HG02943 (cell line): ENCODE data around the gene NHSL1.

Experiments used
- ATAC-seq: cut with Tn5 transposase; IDR thresholded peaks from one replicate; pipeline ENCODE4 v1.9.1; 2021; ENCODE audit warnings: mild to moderate bottlenecking, low read depth, moderate library complexity; ENCODE audit not compliant: unreplicated experiment

Gene NHSL1

DNA sequence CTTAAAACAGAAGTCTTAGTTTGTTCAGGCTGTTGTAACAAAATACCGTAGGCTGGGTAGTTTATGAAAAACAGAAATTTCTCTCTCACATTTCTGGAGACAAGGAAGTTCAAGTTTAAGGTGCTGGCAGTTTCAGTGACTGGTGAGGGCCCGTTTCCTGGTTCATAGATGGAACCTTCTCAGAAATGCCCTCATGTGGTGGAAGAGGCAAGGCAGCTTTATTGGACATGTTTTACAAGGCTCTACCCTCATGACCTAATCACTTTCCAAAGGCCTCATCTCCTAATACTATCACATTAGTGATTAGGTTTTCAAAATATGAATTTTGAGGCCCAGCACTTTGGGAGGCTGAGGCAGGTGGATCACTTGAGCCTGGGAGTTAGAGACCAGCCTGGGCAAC, 92.9 kb downstream of the NHSL1 start:
- no peak for ATAC-seq

DNA sequence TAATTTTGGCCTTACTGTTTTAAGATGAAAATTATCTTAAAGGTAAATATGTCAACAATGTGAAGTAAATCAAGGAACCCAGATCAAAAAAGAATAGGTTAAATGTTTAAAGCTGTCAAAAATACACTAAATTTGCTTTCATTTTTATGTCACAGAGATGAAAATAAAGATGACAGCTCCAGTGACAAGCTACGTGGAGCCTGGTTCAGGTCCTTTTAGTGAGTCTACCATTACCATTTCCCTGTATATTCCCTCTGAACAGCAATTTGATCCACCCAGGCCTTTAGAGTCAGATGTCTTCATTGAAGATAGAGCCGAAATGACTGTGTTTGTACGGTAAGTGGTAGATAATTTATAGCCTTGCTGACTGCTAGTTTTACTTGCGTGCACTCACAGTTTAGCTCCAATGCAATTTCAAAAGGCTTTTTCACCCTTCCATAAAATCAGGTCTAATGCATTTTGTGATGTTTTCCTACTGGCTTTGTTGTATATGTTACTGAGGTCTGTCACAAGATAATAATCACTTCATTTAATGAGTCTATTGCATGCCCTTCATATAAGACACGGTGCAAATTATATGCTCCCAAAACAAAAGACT, 93.4 kb downstream of the NHSL1 start:
- no peak for ATAC-seq

DNA sequence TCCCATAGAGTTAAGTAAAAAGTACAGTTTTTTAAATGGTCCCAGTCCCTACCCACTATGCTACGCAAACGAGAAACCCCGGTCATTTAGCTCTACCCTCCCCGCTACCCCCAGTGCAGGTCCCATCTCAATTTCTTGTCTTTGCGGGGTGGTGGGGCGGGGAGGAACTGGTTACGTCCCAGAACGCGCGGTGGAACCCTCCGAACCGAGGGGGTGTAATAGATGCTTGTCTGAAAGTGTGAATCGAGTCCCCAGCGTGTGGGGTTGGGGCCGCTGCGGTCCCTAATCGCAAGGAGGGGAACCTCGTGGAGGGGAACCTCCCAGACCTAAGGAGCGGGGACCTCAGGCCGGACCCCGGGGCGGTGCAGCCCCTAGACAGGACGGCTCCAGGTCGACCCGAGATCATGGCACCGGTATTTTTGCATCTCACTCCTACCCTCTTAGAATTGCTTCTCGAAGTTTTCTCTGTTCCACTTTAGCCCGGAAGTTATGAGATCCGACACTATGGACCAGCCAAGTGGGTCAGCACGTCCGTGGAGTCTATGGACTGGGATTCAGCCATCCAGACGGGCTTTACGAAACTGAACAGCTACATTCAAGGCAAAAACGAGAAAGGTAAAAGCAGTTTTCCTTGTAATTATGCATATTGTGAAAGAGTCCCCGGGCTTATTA, 94.5 kb downstream of the NHSL1 start:
- ATAC-seq = peak; percentile 3

DNA sequence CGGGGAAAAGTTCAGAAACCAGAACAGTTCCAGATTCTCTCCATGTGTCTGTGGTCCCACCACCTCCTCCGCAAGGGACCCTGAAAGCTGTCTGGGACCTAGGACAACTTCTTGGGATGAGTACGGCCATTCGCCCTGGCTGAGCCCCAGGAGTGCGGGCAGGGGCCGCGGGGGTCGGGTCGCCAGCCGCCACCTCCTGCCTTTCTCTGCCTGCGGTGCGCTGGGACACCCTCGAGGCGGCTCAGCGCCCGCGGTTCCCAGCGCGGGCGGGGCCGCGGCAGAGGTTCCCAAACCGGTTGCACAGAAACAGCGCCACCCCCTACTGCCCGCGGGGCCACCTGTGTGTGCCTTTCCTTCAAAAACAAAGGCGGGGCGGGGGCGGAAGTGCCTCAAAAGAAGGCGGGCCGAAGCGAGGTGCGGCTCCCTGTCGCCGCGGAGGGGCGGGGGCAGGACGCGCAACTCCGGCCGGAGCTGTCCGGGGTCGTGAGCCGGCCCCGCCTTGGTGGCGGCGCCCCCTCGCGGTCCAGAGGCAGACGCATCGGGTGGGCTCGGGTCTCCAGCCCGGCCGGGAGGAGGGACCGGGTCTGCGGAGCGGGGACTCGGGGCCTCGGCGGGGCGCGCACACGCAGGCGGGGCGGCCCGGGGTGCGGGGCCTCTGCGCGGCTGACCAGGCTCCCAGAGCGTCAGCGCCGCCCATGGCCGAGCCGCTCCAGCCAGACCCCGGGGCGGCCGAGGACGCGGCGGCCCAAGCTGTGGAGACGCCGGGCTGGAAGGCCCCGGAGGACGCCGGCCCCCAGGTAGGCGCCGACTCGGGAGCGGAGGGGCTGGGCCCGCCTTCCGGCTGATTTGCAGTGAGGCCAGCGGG, 95.3 kb downstream of the NHSL1 start, which contains the start of gene HEBP2:
Gene HEBP2, plus strand, starts transcription at position 423 of the 865 bp plus-strand sequence. Its CDS starts 273 bp downstream, at position 696.
- peak; percentile 92 for ATAC-seq

DNA sequence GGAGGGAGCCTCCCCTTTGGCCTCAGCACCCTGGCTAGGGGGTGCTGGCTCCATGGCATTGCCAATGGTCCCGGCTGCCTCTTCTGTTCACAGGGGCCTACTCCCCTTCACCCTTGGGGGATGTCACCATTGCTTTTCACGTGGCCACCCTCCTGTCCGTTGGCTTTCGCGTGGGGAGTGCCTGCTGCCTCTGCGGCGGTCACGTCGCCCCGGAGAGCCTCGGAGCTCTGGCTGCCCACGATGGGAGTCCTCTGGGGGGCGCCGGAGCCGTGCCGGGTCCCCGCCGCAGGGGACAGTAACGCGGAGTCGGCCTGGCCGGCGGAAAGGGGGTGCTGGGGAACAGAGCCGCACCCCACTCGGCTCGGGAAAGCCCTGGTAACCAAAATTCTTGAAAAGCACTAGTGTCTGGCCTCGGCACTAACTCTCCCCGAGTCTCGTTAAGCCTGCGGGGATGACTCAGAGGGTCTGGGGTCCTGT, 95.9 kb downstream of the NHSL1 start:
- ATAC-seq = peak; percentile 25

DNA sequence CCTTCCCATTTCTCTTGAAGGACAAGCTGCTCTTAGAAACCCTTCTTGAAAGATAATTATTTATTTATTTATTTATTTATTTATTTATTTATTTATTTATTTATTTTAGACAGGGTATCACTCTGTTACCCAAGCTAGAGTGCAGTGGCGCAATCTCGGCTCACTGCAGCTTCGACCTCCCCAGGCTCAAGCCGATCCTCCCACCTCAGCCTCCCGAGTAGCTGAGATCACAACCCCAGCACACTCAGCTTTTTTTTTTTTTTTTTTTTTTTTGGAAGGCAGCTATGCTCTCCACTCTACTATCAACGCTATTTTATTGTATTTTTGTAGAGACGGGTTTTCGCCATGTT, 96.5 kb downstream of the NHSL1 start:
- no peak for ATAC-seq

DNA sequence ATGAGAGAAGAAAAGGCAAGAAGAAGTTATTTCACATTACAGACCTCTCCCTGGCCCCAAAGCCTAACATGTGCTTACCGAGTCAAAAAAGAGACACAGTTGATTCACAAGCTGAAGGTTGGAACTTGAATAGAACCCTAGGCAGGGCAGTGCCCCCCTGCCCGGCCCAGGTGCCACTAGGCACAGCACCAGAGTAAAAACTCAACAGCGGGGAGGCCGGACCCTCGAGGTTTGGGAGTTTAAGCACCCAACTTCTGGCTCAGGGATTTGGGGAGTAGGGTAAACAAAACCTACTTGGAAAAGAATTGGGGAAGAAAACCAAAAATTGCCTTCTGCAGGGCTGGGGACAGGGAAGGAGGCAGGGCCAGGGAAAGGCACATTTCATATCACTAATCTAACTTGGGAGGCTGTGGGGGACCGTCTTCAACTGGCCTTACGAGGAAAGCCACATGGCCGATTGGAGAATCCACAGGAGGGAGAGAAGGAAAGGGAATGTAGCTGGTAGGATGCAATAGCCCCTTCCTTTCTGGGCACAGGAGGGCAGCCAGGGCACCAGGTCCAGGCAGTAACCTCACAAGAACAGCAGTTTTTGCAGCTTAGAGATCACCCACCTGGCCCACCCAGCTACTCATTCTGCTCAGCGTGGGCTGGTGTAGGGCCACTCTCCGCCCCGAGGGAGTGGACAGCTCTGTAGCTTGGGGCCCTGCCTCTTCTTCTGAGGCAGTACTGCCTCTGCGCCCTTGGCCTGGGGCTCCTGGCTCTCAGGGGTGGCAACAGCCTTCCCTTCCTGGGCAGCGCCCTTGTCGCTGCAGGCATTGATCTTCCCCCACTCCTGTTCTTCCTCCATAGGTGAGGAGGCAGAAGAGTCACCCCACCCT, 97.1 kb downstream of the NHSL1 start:
- no peak for ATAC-seq

DNA sequence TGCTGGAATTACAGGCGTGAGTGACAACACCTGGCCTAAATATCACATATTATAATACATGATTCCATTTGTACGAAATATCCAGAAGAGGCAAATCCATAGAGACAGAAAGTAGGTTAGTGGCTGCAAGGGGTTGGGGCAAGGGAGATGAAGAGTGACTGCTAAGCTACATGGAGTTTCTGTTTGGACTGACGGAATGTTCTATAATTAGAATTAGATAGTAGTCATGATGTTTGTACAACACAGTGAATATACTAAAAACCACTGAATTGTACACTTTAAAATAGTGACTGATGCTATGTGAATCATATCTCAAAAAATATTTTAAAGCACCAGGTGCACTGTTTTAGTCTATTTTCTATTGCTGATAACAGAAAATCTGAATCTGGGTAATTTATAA, 99.0 kb downstream of the NHSL1 start:
- ATAC-seq = no peak

DNA sequence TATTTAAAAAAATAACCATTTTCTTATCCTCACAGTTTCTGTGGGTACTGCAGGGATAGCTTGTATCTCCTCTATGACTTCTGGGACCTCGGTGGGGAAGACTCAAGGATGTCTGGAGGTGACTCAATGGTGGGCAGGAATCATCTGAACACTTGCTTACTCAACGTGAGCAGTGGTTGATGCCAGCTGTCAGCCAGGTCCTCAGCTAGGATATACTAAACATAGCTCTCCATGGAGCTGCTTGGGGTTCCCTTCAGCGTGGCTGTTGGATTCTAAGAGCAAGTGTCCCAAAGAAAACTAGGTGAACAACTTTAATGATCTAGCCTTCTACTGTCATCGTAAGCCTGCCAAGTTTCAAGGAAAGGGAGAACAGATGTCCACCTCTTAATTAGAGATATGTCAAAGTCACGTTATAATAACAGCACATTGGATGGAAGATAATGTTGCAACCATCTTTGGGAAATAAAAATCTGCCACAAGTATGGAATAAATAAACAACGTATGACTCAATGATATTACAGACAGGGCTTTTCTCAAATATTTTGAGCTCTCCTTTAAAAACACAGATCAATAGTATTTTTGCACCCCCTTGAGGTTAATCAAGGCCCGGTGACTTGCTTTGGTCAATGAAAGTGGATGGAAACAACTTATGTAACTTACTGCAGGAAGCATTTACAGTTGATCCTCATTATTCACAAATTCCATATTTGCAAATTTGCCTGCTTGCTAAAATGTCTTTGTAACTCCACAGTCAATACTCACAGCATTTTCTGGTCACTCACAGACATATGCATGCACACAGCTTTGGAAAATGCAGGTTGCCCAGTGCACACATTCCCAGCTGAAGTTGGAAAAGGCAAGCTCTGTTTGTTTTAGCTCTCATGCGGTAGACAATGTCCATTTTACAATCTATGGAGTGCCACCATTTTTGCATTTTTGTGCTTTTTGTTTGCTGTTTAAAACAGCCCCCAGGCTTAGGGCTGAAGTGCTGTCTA, 101.9 kb downstream of the NHSL1 start:
- ATAC-seq = no peak

DNA sequence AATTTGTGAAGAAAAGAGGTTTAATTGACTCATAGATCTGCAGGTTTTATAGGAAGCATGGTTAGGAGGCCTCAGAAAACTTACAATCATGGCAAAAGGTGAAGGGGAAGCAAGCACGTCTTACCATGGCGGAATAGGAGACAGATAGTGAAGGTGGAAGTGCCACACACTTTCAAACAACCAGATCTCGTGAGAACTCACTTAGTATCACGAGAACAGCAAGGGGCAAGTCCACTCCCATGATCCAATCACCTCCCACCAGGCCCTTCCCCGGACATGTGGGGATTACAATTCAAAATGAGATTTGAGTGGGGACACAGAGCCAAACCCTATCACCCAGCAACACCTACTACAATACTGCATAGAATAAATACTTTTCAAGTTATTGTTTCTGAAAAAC, 102.6 kb downstream of the NHSL1 start:
- no peak for ATAC-seq

DNA sequence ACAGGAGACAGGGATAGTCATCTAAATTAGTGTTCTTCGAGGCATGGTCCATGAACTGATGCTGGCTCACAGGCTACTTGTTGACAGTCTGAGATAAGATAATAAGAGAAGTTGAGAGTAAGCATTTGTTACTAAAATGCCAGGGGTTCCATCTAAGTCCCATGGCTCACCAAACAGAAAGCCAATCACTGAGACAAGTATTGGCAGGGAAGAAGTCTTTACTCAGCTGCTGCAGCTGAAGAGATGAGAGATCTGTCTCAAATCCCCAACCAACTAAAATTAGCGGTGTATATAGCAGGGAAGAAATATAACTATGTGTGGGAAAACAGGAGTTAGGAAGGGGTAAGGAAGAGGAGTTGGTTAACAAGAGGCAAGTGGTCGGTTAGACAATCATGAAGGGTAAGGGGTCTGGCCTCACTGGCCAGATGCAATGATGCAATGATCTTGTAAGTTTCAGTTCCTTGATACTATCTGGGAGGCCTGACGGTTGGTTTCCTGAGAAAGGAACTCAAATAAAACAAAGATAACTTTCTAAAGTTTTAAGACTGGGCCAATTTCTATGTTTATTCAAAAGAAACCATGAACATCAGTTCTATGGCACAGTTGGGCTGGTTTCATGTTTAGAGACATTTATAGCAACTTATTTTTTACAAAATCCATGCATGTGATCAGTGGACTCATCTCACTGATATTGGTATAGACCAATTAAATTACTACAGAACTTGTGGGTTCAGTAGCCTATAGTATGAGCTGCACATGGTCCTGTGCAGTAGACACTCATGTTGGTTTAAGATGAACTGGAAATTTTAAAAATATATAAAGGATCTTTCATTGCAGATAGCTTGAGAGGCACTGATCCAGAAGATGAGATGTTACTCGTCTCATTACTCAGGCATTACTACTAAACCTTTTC, 105.2 kb downstream of the NHSL1 start:
- no peak for ATAC-seq

DNA sequence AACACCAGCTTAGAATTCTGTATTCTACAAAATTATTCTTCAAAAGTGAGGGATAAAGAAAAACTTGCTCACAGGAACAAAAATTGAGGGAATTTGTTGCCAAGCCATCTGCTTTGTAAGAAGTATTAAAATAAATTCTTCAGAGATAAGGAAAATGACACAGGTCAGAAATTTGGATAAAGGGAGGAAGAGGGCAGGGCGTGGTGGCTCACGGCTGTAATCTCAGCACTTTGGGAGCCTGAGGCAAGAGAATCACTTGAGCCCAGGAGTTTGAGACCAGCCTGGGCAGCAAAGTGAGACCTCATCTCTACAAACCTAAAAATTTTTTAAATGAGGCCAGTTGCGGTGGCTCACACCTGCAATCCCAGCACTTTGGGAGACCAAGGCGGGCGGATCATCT, 109.7 kb downstream of the NHSL1 start:
- ATAC-seq = no peak

DNA sequence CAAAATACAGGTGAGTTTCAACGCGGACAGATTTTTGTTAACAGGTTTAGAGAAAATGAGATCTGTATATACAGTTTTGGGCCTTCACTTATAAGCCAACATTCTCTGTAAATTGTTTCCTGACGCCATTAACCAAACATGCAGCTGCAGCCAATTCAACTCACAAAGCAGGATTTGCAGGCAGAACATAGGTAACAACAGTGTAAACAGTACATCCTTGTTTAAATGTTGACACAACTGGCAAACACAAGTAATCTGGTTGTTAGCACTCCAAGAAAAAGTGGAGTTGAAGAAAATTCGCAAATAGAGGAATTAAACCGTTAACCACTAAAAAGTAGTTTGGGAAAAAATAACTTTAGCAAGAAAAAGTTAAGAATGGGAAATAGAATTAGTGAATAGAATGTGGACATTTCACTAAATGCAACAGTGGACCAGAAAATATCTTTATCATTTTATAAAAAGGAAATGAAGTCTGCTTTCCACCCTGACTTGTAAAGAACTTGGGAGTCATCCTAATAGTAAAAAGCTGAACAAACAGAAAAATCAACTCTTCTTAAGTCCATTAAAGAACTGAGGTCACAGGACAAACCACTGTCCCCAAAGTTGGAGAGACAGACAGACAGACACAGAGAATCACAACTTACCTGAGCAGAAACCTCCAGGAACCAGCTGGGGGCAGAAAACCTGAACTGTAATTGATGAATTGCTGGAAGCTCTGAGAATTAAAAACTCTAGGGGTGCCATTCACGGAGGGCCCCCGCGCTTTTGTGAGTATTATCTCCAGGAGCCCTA, 111.5 kb downstream of the NHSL1 start:
- no peak for ATAC-seq

DNA sequence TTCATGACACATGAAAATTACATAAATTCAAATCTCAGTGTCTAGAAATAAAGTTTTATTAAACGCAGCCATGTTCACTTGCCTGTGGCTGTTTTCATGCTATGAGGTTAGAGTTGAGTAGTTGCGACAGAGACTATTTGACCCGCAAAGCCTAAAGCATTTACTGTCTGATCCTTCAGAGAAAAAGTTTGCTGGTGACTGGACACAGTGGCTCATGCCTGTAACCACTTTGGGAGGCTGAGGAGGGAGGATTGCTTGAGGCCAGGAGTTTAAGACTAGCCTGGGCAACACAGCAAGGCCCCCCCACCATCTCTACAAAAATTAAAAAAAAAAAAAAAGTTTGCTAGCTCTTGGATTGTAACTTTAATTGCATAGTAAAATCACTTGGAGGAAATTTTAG, 112.4 kb downstream of the NHSL1 start:
- ATAC-seq = no peak

DNA sequence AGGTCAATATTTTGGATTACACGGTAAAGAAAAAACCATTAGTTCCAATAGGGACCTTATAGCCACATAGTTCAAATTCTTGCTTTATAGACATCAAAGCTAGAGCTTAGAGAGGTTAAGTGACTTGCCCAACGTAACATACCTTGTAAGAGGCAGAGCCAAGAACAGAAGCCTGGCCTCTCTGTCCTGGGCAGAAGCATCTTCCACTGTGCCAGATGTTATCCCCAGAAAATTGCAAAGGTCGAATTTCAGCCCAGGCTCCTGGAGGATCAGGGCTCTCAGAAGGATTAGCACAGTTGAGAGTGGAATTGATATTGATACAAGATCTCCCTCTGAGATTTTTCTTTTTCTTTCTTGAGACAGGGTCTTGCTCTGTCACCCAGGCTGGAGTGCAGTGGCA, 115.5 kb downstream of the NHSL1 start:
- ATAC-seq = no peak

DNA sequence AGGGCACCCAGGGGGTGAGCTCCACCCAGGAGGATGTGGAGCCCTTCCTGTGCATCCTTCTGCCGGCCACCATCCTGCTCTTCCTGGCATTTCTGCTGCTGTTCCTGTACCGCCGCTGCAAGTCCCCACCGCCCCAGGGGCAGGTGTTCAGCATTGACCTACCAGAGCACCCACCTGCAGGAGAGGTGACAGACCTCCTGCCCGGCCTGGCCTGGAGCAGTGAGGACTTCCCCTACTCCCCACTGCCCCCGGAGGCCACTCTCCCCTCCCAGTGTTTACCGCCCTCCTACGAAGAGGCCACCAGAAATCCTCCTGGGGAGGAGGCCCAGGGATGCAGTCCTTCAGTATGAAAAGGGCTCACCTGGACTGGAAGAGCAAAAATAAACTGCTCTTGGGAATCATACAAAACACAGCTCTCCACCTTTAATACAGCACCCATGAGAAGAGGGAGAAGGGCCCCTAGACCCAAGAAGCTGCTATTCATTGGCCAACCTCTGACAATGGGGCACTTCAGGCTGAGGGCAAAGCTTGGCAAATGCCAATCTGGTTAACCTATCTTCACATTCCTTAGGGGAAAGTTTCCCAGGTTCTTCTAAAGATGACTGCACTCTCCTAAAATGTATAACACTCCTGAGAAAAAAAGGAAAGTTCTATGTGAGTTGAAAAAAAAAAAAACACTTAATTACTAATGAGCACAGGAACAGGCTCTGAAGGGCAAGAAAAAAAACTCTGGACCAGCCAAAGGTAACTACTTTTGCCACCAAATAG, 116.6 kb downstream of the NHSL1 start:
- ATAC-seq = no peak

DNA sequence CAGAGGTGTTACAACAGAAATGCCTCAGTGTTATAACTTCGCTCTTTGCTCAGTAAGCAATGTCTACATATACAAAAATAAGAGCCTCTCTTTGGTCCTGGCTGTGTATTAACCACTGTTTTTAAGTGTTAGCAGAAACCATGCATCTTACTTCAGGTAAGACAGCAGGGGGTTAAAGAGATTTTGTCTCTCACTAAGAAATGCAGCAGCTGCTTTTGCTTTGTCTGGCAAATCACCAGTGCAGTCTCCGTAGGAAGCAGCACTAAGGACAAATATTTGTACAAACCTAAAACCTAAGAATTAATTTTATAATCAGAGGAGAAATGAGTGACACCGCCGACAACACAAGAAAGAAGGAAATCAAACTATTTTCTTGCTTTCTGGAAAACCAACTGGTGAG, 120.8 kb downstream of the NHSL1 start:
- no peak for ATAC-seq
